Left renal cortex interstitium (tissue), 4 donors: ENCODE data around the gene BSG. TPM values are rescaled to one million over a fixed set of nuclear protein-coding genes. Genes with fewer than 3 reads are reported as not detected.
"Not testable (repeated sequence)": the region's sequence is repeated elsewhere in the genome, so short reads cannot be mapped to it uniquely, and the experiment has no call there.

Experiments used
- DNase-seq, 4 donors: peaks; one replicate each; pipeline ENCODE4 v3.0.0-alpha.2; 2013; ENCODE audit warnings: low read depth in 4 of 4, low spot score in 2 of 4, missing footprints in 1 of 4
- polyA plus RNA-seq, 4 donors: library from polyadenylated mRNA; unstranded; fragments of 120-200 nt; gene quantifications; one replicate each; pipeline ENCODE4 v1.2.1, GENCODE V29; 2013; ENCODE audit not compliant: insufficient read length in 4 of 4

The BSG gene
- polyA plus RNA-seq, 4 donors: 392 to 568 (median 507) TPM

- no peak for DNase-seq
These were observed 29.4 kb downstream of the BSG start for GRCh38 chr19:601790-602189.

- no peak for DNase-seq
These were observed 30.2 kb downstream of the BSG start for GRCh38 chr19:602391-603301.

- DNase-seq: not testable (repeated sequence)
These were observed 30.9 kb downstream of the BSG start for GRCh38 chr19:603302-603639.

- DNase-seq: not testable (repeated sequence)
These were observed 31.4 kb downstream of the BSG start for GRCh38 chr19:603779-604178.

GRCh38 chr19:604355-604754, 32.0 kb downstream of the BSG start:
- no peak for DNase-seq

GRCh38 chr19:605061-605971, 32.9 kb downstream of the BSG start:
- DNase-seq: not testable (repeated sequence)

DNA sequence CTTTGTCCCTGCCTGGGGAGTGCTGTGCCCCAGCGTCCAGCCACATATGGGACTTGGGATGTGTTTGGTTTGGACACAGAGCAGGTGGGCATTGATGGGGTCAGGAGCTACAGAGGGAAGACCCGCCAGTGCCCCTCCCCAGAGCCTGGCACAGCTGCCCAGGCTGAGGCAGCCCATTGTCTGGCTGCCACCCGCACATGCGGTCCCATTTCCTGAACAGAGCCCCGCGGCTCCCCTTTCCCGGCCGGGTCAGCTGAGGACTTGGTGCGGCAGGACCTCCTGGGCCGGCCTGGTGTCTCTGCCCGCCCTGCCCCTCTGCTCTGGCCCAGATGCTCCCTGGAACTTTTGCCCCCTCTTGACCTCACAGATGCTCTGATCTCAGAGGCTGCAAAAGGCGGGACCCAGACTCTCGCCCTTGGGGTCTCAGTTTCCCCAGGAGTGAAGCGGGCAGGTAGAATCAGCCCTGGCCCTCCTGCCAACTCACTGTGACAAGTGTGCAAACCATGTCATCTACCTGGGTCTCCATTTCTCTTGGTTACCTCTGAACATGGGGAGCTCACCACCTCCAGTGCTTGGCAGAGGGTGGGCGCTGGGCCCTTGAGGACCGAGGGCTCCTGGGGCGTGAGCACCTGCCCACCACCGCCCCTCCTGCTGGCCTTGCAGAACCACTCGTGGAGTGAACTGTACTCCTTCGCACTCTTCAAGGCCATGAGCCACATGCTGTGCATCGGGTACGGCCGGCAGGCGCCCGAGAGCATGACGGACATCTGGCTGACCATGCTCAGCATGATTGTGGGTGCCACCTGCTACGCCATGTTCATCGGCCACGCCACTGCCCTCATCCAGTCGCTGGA, 35.1 kb downstream of the BSG start:
- no peak for DNase-seq

GRCh38 chr19:608155-609003, 36.0 kb downstream of the BSG start:
- no peak for DNase-seq

DNA sequence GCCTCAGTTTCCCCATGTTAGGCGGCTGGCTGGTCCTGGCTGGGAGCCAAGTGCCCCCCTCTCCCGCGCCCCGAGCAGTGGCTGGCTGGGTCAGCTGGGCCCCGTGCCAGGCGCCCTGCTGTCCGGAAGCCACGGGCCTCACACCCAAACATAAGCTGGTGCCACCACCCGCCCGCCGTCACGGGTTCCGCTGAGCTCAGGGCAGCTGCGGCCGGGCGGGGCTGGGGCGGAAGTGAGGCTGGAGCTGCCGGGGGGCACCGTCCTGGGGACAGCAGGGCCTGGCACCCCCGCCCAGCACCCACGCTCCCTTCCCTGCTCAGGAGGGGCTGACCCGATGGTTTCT, 36.6 kb downstream of the BSG start:
- no peak for DNase-seq

DNA sequence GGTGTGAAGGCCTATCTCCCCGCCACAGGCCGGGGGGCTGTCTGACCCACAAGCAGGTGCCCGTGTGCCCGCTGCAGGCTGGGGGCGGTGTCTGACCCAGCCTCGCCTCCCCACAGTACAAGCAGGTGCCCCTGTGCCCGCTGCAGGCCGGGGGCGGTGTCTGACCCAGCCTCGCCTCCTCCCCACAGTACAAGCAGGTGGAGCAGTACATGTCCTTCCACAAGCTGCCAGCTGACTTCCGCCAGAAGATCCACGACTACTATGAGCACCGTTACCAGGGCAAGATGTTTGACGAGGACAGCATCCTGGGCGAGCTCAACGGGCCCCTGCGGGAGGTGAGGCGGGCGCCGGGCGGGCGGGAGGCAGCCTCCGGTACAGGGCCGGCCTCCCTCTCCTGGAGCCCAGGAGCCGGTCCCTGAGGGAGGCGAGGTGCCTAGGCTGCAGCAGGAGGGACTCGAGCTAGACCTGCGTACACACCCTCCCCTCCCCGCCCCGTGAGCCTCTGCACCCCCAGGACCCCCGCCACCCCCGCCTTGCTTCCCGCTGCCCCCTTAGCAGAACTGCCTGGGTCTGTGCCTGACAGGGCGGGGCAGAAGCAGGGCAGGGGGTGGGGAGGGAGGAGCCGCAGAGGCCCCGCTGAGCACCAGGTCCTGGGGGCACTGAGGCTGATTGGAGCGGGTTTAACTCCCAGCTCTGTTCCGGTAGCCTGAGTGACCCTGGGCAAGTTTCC, 37.8 kb downstream of the BSG start:
- no peak for DNase-seq

DNA sequence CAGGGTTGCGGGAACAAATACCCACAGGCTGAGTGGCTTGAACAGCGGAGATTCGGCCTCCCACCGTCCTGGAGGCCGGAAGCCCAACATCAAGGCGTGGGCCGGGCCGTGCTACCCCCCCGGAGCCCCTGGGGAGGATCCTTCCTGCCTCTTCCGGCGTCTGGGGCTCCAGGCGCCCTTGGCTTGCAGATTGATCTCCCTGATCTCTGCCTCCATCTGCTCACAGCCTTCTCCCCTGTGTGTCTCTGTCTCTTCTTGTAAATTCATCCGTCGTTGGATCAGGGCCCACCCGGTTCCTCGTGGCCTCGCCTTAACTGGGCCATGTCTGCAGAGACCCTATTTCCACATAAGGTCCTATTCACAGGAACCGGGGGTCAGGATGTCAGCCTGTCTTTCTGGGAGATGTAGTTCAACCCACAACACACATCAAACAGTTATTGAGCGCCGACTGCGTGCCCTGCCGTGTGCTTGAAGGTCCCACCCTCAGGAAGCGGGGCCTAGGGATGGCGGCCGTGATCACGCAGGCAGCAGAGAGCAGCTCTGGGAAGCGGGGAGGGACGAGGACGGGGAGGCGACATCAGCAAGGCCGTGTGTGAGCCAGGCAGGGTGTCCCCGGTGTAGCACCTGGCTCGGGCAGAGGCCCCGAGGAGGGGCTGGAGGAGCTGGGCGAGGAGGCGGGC, 38.5 kb downstream of the BSG start:
- no peak for DNase-seq

- no peak for DNase-seq
These were observed 39.1 kb downstream of the BSG start for GRCh38 chr19:611481-611868.

DNA sequence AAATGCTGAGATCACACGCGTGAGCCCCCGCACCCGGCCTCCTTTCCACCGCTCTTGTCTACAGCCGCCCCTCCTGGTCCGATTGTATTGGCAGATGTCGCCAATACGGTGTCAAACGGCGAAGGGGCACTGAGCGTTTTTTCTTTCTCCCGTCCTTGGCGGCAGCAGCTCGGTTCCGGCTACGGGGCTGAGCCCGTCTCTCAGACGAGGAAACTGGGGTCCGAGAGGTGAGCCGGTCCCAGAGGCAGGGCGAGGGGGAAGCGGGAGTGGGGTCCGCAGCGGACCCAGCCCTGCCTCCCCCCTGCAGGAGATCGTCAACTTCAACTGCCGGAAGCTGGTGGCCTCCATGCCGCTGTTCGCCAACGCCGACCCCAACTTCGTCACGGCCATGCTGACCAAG, 40.5 kb downstream of the BSG start:
- no peak for DNase-seq

- no peak for DNase-seq
These were observed 41.6 kb downstream of the BSG start for GRCh38 chr19:613732-614567.

DNA sequence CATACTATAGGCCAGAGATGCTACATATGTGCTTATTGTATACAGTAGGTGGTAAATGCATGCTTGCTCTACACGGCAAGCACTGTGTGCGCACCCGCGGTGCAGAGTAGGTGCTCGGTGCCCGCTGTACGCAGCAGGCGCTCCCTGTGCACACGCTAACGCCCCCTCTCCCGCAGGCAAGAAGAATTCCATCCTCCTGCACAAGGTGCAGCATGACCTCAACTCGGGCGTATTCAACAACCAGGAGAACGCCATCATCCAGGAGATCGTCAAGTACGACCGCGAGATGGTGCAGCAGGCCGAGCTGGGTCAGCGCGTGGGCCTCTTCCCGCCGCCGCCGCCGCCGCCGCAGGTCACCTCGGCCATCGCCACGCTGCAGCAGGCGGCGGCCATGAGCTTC, 43.2 kb downstream of the BSG start:
- DNase-seq: no peak

GRCh38 chr19:616062-616700, 43.8 kb downstream of the BSG start:
- no peak for DNase-seq
